ENCODE results near the gene MCM5.
"Not testable (repeated sequence)": the region's sequence is repeated elsewhere in the genome, so short reads cannot be mapped to it uniquely, and the experiment has no call there.

The MCM5 gene

GRCh38 chr22:35462498-35463230 lies 62.7 kb downstream of the MCM5 start:
- no peak for DNase-seq (ENCODE audit: low read depth)
- H3K4me3 ChIP-seq (ENCODE audit: low read depth, low read length): no peak overlapping the region

GRCh38 chr22:35463231-35463933 lies 63.4 kb downstream of the MCM5 start:
- DNase-seq (ENCODE audit: low read depth): no peak
- H3K4me3 ChIP-seq (ENCODE audit: low read depth, low read length): no peak overlapping the region

GRCh38 chr22:35464399-35464798 lies 64.5 kb downstream of the MCM5 start:
- DNase-seq (ENCODE audit: low read depth): no peak
- H3K4me3 ChIP-seq (ENCODE audit: low read depth, low read length): no peak overlapping the region

GRCh38 chr22:35465109-35465701 lies 65.3 kb downstream of the MCM5 start:
- no peak overlapping the region for H3K4me3 ChIP-seq (ENCODE audit: low read depth, low read length)
- no peak for DNase-seq (ENCODE audit: low read depth)

- no peak for DNase-seq (ENCODE audit: low read depth)
- no peak overlapping the region for H3K4me3 ChIP-seq (ENCODE audit: low read depth, low read length)
Observed at GRCh38 chr22:35467681-35468434, 67.9 kb downstream of the MCM5 start.

GRCh38 chr22:35470903-35471321 lies 71.0 kb downstream of the MCM5 start:
- H3K4me3 ChIP-seq (ENCODE audit: low read depth, low read length): no peak overlapping the region
- no peak for DNase-seq (ENCODE audit: low read depth)

- H3K4me3 ChIP-seq (ENCODE audit: low read depth, low read length); DNase-seq (ENCODE audit: low read depth): not testable (repeated sequence)
Observed at GRCh38 chr22:35471566-35471965, 71.6 kb downstream of the MCM5 start.

- no peak for DNase-seq (ENCODE audit: low read depth)
- H3K4me3 ChIP-seq (ENCODE audit: low read depth, low read length): no peak overlapping the region
Observed at GRCh38 chr22:35472488-35472887, 72.5 kb downstream of the MCM5 start.

- no peak for DNase-seq (ENCODE audit: low read depth)
- H3K4me3 ChIP-seq (ENCODE audit: low read depth, low read length): no peak overlapping the region
Observed at GRCh38 chr22:35473971-35474370, 74.0 kb downstream of the MCM5 start.
